Astrocyte (in vitro differentiated cells and primary cell): ENCODE measurements around the gene VASN. TPM values are rescaled to one million over a fixed set of nuclear protein-coding genes. Genes with fewer than 3 reads are reported as not detected.

ENCODE experiments used
- DNase-seq: peaks from one replicate; pipeline ENCODE4 v3.0.0-alpha.2; 2010; ENCODE audit warnings: low read depth
- FAIRE-seq: peaks from 2 replicates; lab custom pipeline; 2011; peaks lifted over from hg19 to GRCh38; lab: Jason Lieb, UNC
- H2AFZ ChIP-seq: 2 replicates; pipeline ENCODE4 v1.6.0; 2012; ENCODE audit warnings: low read depth, low read length, inconsistent platforms
- H3K27ac ChIP-seq: 2 replicates; pipeline ENCODE4 v1.5.1; 2011; ENCODE audit warnings: low read depth, low read length, inconsistent platforms
- H3K27me3 ChIP-seq: 2 replicates; pipeline ENCODE4 v1.6.0; 2011; ENCODE audit warnings: low read length, inconsistent platforms; ENCODE audit not compliant: insufficient read depth
- H3K36me3 ChIP-seq: 2 replicates; pipeline ENCODE4 v1.5.1; 2011; ENCODE audit warnings: low read length, inconsistent platforms; ENCODE audit not compliant: insufficient read depth
- H3K4me1 ChIP-seq: 2 replicates; pipeline ENCODE4 v1.5.1; 2011; ENCODE audit warnings: low read length, inconsistent platforms; ENCODE audit not compliant: insufficient read depth
- H3K4me2 ChIP-seq: 2 replicates; pipeline ENCODE4 v1.6.0; 2012; ENCODE audit warnings: low read length, inconsistent platforms
- H3K4me3 ChIP-seq: 2 replicates; pipeline ENCODE4 v1.5.1; 2011; ENCODE audit warnings: low read depth, mild to moderate bottlenecking, low read length, inconsistent platforms; ENCODE audit not compliant: insufficient read depth
- H3K79me2 ChIP-seq: 2 replicates; pipeline ENCODE4 v1.6.0; 2012; ENCODE audit warnings: mild to moderate bottlenecking, low read length, inconsistent platforms; ENCODE audit not compliant: insufficient read depth
- H3K9ac ChIP-seq: 2 replicates; pipeline ENCODE4 v1.6.0; 2012; ENCODE audit warnings: mild to moderate bottlenecking, low read length, inconsistent platforms
- H3K9me3 ChIP-seq: 2 replicates; pipeline ENCODE4 v1.5.1; 2012; ENCODE audit warnings: low read depth, mild to moderate bottlenecking, low read length, inconsistent platforms; ENCODE audit not compliant: insufficient read depth
- H4K20me1 ChIP-seq: 2 replicates; pipeline ENCODE4 v1.6.0; 2012; ENCODE audit warnings: low read length, inconsistent platforms; ENCODE audit not compliant: insufficient read depth
- H3K27ac Mint-ChIP-seq: one replicate; pipeline ENCODE4 v1.8.0; 2021; ENCODE audit warnings: mild to moderate bottlenecking, mixed read lengths; ENCODE audit not compliant: unreplicated experiment
- H3K27me3 Mint-ChIP-seq: one replicate; pipeline ENCODE4 v1.8.0; 2021; ENCODE audit warnings: low read depth, mixed read lengths; ENCODE audit not compliant: unreplicated experiment
- H3K36me3 Mint-ChIP-seq: one replicate; pipeline ENCODE4 v1.8.0; 2021; ENCODE audit warnings: low read depth, mixed read lengths; ENCODE audit not compliant: unreplicated experiment
- H3K4me1 Mint-ChIP-seq: one replicate; pipeline ENCODE4 v1.8.0; 2021; ENCODE audit warnings: low read depth, mixed read lengths; ENCODE audit not compliant: unreplicated experiment
- H3K4me3 Mint-ChIP-seq: one replicate; pipeline ENCODE4 v1.8.0; 2021; ENCODE audit warnings: mild to moderate bottlenecking, moderate library complexity, mixed read lengths; ENCODE audit not compliant: unreplicated experiment
- H3K9me3 Mint-ChIP-seq: one replicate; pipeline ENCODE4 v1.8.0; 2021; ENCODE audit warnings: mild to moderate bottlenecking, mixed read lengths; ENCODE audit not compliant: unreplicated experiment
- CTCF ChIP-seq: IDR thresholded peaks from 2 replicates; pipeline ENCODE4 v1.5.1; 2011; ENCODE audit warnings: low read depth, mild to moderate bottlenecking, inconsistent platforms, low read length, moderate library complexity; ENCODE audit not compliant: insufficient read depth
- EZH2 ChIP-seq: IDR thresholded peaks from 2 replicates; pipeline ENCODE4 v1.6.1; 2012; ENCODE audit warnings: mild to moderate bottlenecking, low read length, inconsistent platforms; ENCODE audit not compliant: insufficient read depth
- total RNA-seq: library from RNA; stranded (reverse); gene quantifications from 2 replicates; pipeline ENCODE4 v1.2.1, GENCODE V29; 2021

Gene VASN
- total RNA-seq, 1 donor from 2014 or later, result 32.0 TPM

DNA sequence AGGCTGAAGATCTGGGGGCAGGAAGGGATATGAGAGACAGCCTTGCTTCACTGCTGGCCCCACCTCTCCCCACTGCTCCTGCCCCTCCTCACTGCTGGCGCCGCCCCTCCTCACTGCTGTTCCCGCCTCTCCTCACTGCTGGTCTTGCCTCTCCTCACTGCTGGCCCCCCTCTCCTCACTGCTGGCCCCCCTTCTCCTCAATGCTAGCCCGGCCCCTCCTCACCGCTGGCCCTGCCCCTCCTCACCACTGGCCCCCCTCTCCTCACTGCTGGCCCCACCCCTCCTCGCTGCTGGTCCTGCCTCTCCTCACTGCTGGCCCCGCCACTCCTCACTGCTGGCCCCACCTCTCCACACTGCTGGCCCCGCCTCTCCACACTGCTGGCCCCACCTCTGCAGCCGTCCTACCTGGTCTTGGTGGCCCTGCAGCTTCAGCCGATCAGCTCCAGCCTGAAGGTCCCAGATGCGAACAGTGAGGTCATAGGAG, 11.1 kb upstream of the VASN start:
- no peak overlapping the region for H3K4me2 ChIP-seq
- Mint-ChIP-seq H3K27me3 (no peaks in the 10 kb centered on the region), H3K4me3 (no peak overlapping the region), H3K9me3 (no peaks in the 10 kb centered on the region), H3K36me3 (no peaks in the 10 kb centered on the region), H3K4me1 (no peaks in the 10 kb centered on the region), H3K27ac (no peak overlapping the region)
- no peaks in the 10 kb centered on the region for H3K4me1 ChIP-seq
- DNase-seq (no peak), FAIRE-seq (no peak)
- no peak overlapping the region for H3K4me3 ChIP-seq
- no peaks in the 10 kb centered on the region for H3K79me2 ChIP-seq
- no peaks in the 10 kb centered on the region for H3K27me3 ChIP-seq
- no peaks in the 10 kb centered on the region for H3K36me3 ChIP-seq
- H3K9me3 ChIP-seq, result no peaks in the 10 kb centered on the region
- H3K9ac ChIP-seq, result no peak overlapping the region
- H4K20me1 ChIP-seq, result no peaks in the 10 kb centered on the region
- no peak overlapping the region for H3K27ac ChIP-seq
- H2AFZ ChIP-seq, result no peak overlapping the region
- TF ChIP-seq EZH2 (no peak), CTCF (no peak)

DNA sequence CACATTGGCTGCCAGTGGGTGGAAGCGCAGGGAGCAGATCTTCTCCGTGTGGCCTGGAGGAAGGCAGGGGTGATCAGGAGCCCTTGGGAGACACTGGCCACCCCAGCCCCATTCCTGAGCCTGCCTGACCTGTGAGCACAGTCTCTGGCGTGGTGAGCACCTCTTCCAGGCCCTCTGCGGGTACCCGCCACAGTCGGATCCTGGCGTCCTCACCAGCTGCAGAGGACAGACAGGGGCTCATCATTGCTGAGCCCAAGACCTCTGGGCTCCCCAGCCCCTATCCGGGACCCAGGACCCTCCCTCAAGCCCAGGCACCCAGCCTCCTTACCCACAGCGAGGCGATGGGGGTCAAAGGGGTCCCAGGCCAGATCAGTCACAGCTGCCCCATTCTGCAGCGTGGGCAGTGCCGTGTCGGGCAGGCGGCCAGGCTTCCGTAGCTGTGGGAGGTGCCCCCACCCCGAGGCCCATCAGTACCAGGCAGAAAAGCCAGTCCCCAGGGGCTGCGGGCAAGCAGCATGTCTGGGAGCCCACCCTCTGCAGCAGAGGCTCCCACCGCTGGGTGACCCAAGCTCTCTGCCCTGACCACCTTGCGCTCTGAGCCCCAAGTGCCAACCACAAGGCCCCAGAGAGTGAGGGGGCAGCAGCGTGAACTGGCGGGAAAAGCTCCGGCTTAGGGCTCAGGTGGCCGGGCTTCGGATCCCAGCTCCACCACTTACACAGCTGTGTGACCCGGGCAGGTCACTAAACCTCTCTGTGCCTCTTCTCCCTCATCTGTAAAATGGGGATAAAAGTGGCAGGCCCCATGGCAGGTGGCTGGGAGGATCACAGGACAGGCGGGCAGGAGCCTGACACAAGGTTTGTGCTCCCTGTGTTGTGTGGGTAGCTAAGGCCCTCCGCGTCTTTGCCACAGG, 10.4 kb upstream of the VASN start:
- H3K36me3 ChIP-seq, result no peaks in the 10 kb centered on the region
- H3K4me2 ChIP-seq, result no peak overlapping the region
- no peaks in the 10 kb centered on the region for H3K27me3 Mint-ChIP-seq
- H3K4me3 ChIP-seq, result no peak overlapping the region
- no peaks in the 10 kb centered on the region for H3K4me1 ChIP-seq
- H2AFZ ChIP-seq, result no peak overlapping the region
- H3K36me3 Mint-ChIP-seq, result no peaks in the 10 kb centered on the region
- no peak overlapping the region for H3K27ac Mint-ChIP-seq
- H3K4me1 Mint-ChIP-seq, result no peaks in the 10 kb centered on the region
- no peaks in the 10 kb centered on the region for H3K9me3 Mint-ChIP-seq
- DNase-seq, result no peak
- no peak overlapping the region for H3K4me3 Mint-ChIP-seq
- H3K9ac ChIP-seq, result no peak overlapping the region
- no peaks in the 10 kb centered on the region for H3K9me3 ChIP-seq
- no peak for TF ChIP-seq EZH2
- TF ChIP-seq CTCF, result no peak
- no peaks in the 10 kb centered on the region for H3K27me3 ChIP-seq
- no peak overlapping the region for H3K27ac ChIP-seq
- no peaks in the 10 kb centered on the region for H4K20me1 ChIP-seq
- no peaks in the 10 kb centered on the region for H3K79me2 ChIP-seq
- no peak for FAIRE-seq

DNA sequence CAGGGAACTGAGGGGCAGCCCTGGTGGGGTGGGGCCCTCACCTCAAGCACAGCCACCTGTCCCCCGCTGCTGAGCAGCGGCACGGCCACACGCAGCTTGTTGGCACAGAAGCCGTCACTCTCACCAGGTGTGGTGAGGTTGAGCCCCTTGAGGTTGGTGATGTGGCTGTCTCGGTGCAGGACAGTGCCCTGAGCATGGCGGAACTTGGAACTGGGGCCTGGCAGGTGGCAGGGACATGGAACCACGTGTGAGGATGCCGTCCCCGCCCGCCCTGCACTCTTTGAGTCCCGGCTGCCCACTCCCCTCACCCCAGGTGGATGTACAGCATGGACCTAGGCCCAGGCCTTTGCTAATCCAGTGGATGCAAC, 9.7 kb upstream of the VASN start:
- Histone ChIP-seq H3K27ac (no peak overlapping the region), H3K9me3 (no peaks in the 10 kb centered on the region), H4K20me1 (no peaks in the 10 kb centered on the region), H3K79me2 (no peaks in the 10 kb centered on the region), H3K4me3 (no peak overlapping the region), H3K27me3 (no peaks in the 10 kb centered on the region), H2AFZ (no peak overlapping the region), H3K4me2 (no peak overlapping the region), H3K36me3 (no peaks in the 10 kb centered on the region), H3K9ac (no peak overlapping the region), H3K4me1 (no peaks in the 10 kb centered on the region)
- Mint-ChIP-seq H3K27me3 (no peaks in the 10 kb centered on the region), H3K9me3 (no peaks in the 10 kb centered on the region), H3K27ac (no peak overlapping the region), H3K36me3 (no peaks in the 10 kb centered on the region), H3K4me3 (no peak overlapping the region), H3K4me1 (no peaks in the 10 kb centered on the region)
- TF ChIP-seq EZH2, result no peak
- no peak for TF ChIP-seq CTCF
- no peak for DNase-seq
- no peak for FAIRE-seq
